Coronary artery (tissue), 2 donors: ENCODE results near the gene REXO2.

Experiments used
- DNase-seq: peaks from one replicate; pipeline ENCODE4 v3.0.0-alpha.2; 2017; ENCODE audit warnings: low spot score
- H3K27ac ChIP-seq, 2 donors: fragments of 200-600 bp; sonication (generic); one replicate each; pipeline ENCODE4 v1.5.1; 2016 to 2019
- H3K4me3 ChIP-seq: fragments of 200-600 bp; sonication (generic); 2 replicates; pipeline ENCODE4 v1.5.1; 2016; ENCODE audit warnings: mild to moderate bottlenecking, moderate library complexity
- CTCF ChIP-seq: fragments of 200-600 bp; sonication (generic); IDR thresholded peaks from one replicate; pipeline ENCODE4 v1.5.1; 2019; ENCODE audit warnings: antibody characterized with exemption

REXO2 gene

GRCh38 chr11:114399490-114400215 is 39.6 kb upstream of the REXO2 start:
- peak; percentile 86 for DNase-seq
- no peak for TF ChIP-seq CTCF
- peak overlapping the region; percentile 99 for H3K27ac ChIP-seq
- H3K4me3 ChIP-seq: peak overlapping the region; percentile 78

GRCh38 chr11:114400216-114400914 is 38.9 kb upstream of the REXO2 start, which contains the start of the genes C11orf71 and RBM7:
Gene C11orf71, minus strand, starts transcription at chr11:114400511. Its CDS starts 180 bp downstream, at chr11:114400331.
Gene RBM7, plus strand, starts transcription at chr11:114400666. Its CDS starts 6 bp downstream, at chr11:114400672.
- Histone ChIP-seq H3K27ac (peak within 1 kb of the TSS; percentile 99), H3K4me3 (peak within 1 kb of the TSS; percentile 78)
- no peak for TF ChIP-seq CTCF
- peak; percentile 99 for DNase-seq

GRCh38 chr11:114400915-114401223 is 38.4 kb upstream of the REXO2 start:
- TF ChIP-seq CTCF: no peak
- Histone ChIP-seq H3K27ac (peak overlapping the region; percentile 99), H3K4me3 (peak overlapping the region; percentile 78)
- no peak for DNase-seq

- DNase-seq: no peak
- peak overlapping the region; percentile 99 for H3K27ac ChIP-seq
- peak overlapping the region; percentile 78 for H3K4me3 ChIP-seq
- TF ChIP-seq CTCF: no peak
These were observed 38.0 kb upstream of the REXO2 start for GRCh38 chr11:114401311-114401710.

DNA sequence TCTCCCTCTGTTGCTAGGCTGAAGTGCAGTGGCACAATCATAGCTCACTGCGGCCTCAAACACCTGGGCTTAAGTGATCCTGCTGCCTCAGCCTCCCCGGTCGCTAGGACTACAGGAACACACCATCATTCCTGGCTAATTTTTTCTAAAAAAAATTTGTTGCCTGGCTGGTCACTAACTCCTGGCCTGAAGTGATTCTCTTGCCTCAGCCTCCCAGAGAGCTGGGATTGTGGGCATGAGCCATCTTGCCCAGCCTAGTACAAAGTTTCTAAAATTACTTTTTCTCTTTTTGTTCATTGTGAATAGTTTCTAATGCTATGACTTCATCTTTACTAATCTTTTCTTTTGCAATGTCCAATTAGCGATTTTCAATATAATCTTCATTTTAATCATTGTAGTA is 26.3 kb upstream of the REXO2 start:
- TF ChIP-seq CTCF: no peak
- DNase-seq: no peak
- Histone ChIP-seq H3K4me3 (no peak overlapping the region), H3K27ac (no peak overlapping the region)

DNA sequence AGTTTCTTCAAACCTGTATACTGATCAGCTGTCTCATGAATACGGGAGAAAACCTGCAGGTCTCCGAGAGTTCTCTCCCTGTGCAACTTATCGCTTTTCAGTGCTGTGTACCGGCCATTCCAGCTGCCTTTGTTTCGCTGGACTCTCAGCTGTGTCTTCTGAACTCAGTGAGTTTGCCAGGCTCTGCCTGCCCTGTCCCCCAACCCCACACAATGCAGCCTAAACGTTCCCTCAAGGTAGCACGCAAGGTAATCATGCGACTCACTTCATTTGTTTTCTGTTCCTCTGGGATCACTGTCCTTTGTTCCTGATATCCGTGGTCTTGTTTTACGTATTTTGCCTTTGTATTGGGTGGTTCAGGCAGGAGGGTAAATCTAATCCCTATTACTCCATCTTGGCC is 25.3 kb upstream of the REXO2 start:
- Histone ChIP-seq H3K4me3 (no peak overlapping the region), H3K27ac (no peak overlapping the region)
- TF ChIP-seq CTCF: no peak
- no peak for DNase-seq
